Measurements from ENCODE around the gene EFNA2. TPM values are rescaled to one million over a fixed set of nuclear protein-coding genes. Genes with fewer than 3 reads are reported as not detected.

The EFNA2 gene
- polyA plus RNA-seq, 1 experiment, result not detected

- CTCF ChIA-PET, result interaction anchor here (0.8 to 1.7 kb wide), 3 partner anchors 9 to 13 kb away, joined by 3 to 11 read pairs (median 10); no protein-coding TSS in a partner anchor
These were observed 32.7 kb upstream of the EFNA2 start for GRCh38 chr19:1252821-1253513.

DNA sequence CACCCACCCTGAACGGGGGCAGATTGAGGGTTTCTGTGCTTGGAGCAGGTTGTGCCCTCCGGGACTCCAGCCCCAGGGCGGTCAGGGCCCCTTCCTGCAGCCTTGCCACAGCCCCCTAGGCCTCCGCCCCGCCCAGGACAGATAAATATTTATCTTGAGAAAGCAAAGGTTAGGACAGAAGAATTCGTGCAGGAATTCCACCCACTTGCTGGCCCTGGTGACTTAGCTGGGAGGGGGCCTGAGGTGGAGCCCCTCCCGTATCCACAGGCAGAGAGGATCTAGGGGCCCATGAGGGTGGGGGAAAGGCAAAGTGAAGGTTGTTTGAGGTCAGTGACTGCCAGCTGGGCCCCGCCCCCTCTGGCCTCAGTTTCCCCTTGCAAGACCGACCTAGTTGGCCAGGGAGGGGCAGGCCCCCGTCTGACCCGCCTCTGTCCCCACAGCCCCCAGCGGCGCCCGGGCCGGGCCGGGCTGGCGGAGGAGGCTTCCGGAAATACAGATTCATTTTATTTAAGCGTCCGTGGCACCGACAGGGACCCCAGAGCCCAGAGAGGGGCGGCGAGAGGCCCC is 32.1 kb upstream of the EFNA2 start:
- Histone ChIP-seq H3K27ac (ENCODE audit: low read depth, low read length) (peak overlapping the region; percentile 92), H3K9me3 (ENCODE audit: control insufficient read depth, insufficient read depth, low read length) (no peaks in the 10 kb centered on the region; the same call in 1 of the 2 replicates), H3K4me3 (ENCODE audit: low read depth, low read length) (peak overlapping the region; percentile 86), H3K27me3 (ENCODE audit: control insufficient read depth, insufficient read depth, low read length) (no peaks in the 10 kb centered on the region)
- DNase-seq (ENCODE audit: low read depth, low spot score), result no peak
- CTCF ChIA-PET, result interaction anchor here (0.8 to 1.7 kb wide), 3 partner anchors 9 to 13 kb away, joined by 3 to 11 read pairs (median 10); no protein-coding TSS in a partner anchor
- TF ChIP-seq CTCF (IDR thresholded peaks at IDR 0.05; ENCODE audit: low read depth, low read length), result no peak
- POLR2A ChIA-PET, result interaction anchor here (0.5 to 7.4 kb wide), 16 partner anchors 9 to 371 kb away, joined by 3 to 241 read pairs (median 6); partner anchors contain the start of genes ATP5F1D, CIRBP, CNN2 and FAM174C

More at GRCh38 chr19:1252821-1253513, 32.7 kb upstream of the EFNA2 start:
- 0 out of 2 replicates have a peak, but pooled peaks have one; percentile 4 for TF ChIP-seq CTCF (IDR thresholded peaks at IDR 0.05; ENCODE audit: low read depth, low read length)
- peak overlapping the region; percentile 92 for H3K27ac ChIP-seq (ENCODE audit: low read depth, low read length)
- no peaks in the 10 kb centered on the region for H3K27me3 ChIP-seq (ENCODE audit: control insufficient read depth, insufficient read depth, low read length)
- H3K9me3 ChIP-seq (ENCODE audit: control insufficient read depth, insufficient read depth, low read length), result no peaks in the 10 kb centered on the region; the same call in 1 of the 2 replicates
- H3K4me3 ChIP-seq (ENCODE audit: low read depth, low read length), result peak overlapping the region; percentile 86
- peak; percentile 92 for DNase-seq (ENCODE audit: low read depth, low spot score)
- POLR2A ChIA-PET, result interaction anchor here (0.5 to 7.4 kb wide), 16 partner anchors 8 to 231 kb away, joined by 3 to 241 read pairs (median 4); partner anchors contain the start of genes ATP5F1D, CIRBP, CNN2 and FAM174C

DNA sequence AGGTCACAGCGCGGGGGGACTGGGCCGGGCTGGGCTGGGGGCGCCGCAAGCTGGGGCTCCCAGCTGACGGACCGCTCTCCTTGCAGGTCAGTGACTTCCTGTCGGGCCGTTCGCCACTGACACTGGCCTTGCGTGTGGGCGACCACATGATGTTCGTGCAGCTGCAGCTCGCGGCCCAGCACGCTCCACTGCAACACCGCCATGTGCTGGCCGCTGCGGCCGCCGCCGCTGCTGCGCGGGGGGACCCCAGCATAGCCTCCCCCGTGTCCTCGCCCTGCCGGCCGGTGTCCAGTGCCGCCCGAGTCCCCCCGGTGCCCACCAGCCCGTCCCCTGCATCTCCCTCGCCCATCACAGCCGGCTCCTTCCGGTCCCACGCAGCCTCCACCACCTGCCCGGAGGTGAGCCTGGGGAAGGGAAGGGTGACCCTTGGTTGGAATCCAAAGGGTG is 31.6 kb upstream of the EFNA2 start:
- CTCF ChIA-PET, result interaction anchor here (1.7 kb wide), 1 partner anchor 12 kb away, joined by 10 read pairs; no protein-coding TSS in a partner anchor
- no peaks in the 10 kb centered on the region for H3K27me3 ChIP-seq (ENCODE audit: control insufficient read depth, insufficient read depth, low read length)
- H3K4me3 ChIP-seq (ENCODE audit: low read depth, low read length), result peak overlapping the region; percentile 86; the same call in 1 of the 2 replicates
- H3K27ac ChIP-seq (ENCODE audit: low read depth, low read length), result peak overlapping the region; percentile 92
- no peaks in the 10 kb centered on the region; the same call in 1 of the 2 replicates for H3K9me3 ChIP-seq (ENCODE audit: control insufficient read depth, insufficient read depth, low read length)
- TF ChIP-seq CTCF (IDR thresholded peaks at IDR 0.05; ENCODE audit: low read depth, low read length), result no peak
- no peak for DNase-seq (ENCODE audit: low read depth, low spot score)
- POLR2A ChIA-PET, result interaction anchor here (0.5 to 7.4 kb wide), 6 partner anchors 10 to 371 kb away, joined by 5 to 241 read pairs (median 10); partner anchors contain the start of genes ATP5F1D, CIRBP and FAM174C

DNA sequence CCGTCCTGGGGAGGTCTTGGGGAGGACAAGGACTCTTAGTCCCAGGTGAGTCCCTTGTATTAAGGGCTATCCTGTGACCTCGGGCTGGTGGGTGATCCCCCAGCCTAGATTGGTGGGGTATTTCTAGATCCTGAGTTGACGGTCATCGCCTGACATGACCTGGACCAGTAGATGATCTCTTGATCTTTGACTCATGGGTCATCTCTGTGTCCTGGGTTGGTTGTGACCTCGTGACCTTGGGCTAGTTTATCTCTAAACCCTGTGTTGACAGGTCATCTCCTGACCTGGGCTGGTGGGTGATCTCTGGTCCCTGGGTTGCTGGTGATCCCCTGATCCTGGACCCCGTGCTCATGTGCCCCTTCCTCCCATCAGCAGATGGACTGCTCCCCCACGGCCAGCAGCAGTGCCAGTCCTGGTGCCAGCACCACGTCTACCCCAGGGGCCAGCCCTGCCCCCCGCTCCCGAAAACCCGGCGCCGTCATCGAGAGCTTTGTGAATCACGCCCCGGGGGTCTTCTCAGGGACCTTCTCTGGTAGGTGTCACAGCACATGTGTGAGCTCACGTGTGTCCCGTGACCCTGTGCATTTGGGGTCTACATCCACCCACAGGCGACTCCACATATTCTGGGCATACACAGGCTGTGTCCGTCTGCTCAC is 31.0 kb upstream of the EFNA2 start:
- DNase-seq (ENCODE audit: low read depth, low spot score), result no peak
- no peak for TF ChIP-seq CTCF (IDR thresholded peaks at IDR 0.05; ENCODE audit: low read depth, low read length)
- no peaks in the 10 kb centered on the region; the same call in 1 of the 2 replicates for H3K9me3 ChIP-seq (ENCODE audit: control insufficient read depth, insufficient read depth, low read length)
- no peak overlapping the region for H3K4me3 ChIP-seq (ENCODE audit: low read depth, low read length)
- POLR2A ChIA-PET, result interaction anchor here (7.4 kb wide), 1 partner anchor 12 kb away, joined by 241 read pairs; the partner anchor contains the start of gene CIRBP
- H3K27me3 ChIP-seq (ENCODE audit: control insufficient read depth, insufficient read depth, low read length), result no peaks in the 10 kb centered on the region
- peak overlapping the region; percentile 73 for H3K27ac ChIP-seq (ENCODE audit: low read depth, low read length)
- CTCF ChIA-PET, result interaction anchor here (2.4 to 3.1 kb wide), 2 partner anchors 10 to 12 kb away, joined by 13 to 16 read pairs; no protein-coding TSS in a partner anchor
